ENCODE data around the gene SCUBE3. TPM values are rescaled to one million over a fixed set of nuclear protein-coding genes. Genes with fewer than 3 reads are reported as not detected.

The SCUBE3 gene
- total RNA-seq, 1 experiment from 2014 or later, result 0.05 TPM

DNA sequence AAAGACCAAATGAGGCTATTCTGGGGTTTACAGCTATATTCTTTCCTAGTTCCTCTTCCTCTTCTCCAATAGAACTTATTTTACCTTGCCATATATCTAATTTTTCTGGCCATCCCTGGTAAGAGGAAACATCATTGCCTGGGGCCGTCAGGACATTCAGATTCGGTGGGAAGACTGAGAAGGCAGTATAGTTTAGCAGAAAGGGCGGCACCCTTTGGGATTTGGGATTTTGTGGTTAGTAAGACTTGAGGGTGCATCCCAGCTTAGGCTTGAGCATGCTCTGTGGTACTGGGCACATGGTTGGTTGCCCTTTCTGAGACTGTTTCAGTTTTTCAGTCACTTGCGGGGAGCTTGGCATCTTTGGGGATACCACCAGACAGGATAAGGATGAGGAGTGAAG lies 21.1 kb downstream of the SCUBE3 start (continued):
- TF ChIP-seq, protein P1, sequence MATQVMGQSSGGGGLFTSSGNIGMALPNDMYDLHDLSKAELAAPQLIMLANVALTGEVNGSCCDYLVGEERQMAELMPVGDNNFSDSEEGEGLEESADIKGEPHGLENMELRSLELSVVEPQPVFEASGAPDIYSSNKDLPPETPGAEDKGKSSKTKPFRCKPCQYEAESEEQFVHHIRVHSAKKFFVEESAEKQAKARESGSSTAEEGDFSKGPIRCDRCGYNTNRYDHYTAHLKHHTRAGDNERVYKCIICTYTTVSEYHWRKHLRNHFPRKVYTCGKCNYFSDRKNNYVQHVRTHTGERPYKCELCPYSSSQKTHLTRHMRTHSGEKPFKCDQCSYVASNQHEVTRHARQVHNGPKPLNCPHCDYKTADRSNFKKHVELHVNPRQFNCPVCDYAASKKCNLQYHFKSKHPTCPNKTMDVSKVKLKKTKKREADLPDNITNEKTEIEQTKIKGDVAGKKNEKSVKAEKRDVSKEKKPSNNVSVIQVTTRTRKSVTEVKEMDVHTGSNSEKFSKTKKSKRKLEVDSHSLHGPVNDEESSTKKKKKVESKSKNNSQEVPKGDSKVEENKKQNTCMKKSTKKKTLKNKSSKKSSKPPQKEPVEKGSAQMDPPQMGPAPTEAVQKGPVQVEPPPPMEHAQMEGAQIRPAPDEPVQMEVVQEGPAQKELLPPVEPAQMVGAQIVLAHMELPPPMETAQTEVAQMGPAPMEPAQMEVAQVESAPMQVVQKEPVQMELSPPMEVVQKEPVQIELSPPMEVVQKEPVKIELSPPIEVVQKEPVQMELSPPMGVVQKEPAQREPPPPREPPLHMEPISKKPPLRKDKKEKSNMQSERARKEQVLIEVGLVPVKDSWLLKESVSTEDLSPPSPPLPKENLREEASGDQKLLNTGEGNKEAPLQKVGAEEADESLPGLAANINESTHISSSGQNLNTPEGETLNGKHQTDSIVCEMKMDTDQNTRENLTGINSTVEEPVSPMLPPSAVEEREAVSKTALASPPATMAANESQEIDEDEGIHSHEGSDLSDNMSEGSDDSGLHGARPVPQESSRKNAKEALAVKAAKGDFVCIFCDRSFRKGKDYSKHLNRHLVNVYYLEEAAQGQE (IDR thresholded peaks at IDR 0.05; ENCODE audit: low read depth), result no peak
- no peak for TF ChIP-seq EZH2 (IDR thresholded peaks at IDR 0.05)
- TF ChIP-seq FOSL1 (IDR thresholded peaks at IDR 0.05; ENCODE audit: low read depth), result no peak

DNA sequence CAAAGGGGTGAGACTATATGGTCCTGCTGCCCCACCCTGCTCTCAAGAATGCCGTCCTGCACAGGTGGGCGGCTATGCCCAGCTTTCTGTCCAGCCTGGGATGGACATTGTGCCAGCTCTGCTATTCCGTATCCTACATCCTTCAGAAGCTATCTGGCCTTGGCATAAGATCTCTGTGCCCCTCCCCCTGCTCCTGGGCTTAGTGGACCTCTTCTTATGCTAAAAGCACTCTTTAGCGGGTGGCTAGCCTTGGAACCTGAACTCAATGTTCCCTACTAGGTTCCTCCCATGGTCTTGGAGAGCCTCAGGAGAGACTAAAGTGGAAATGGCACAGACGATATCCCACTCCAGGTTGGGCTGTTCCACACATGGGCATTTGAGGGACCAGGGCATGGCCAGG lies 22.5 kb downstream of the SCUBE3 start:
- POLR2A ChIA-PET, result no interaction called here
- no peak overlapping the region for H3K4me2 ChIP-seq (ENCODE audit: low read length)
- H3K4me1 ChIP-seq (ENCODE audit: control insufficient read depth in 1 of 2, insufficient read depth in 2 of 2, low read length in 2 of 2), result no peaks in the 10 kb centered on the region
- no peak overlapping the region for H3K27ac ChIP-seq (ENCODE audit: low read depth, low read length)
- ATAC-seq (no peak), DNase-seq (ENCODE audit: low read depth, low spot score) (no peak)
- no peak overlapping the region for H2AFZ ChIP-seq (ENCODE audit: low read depth, low read length, poor library complexity, severe bottlenecking)
- TF ChIP-seq FOSL1 (IDR thresholded peaks at IDR 0.05; ENCODE audit: low read depth), result no peak
- TF ChIP-seq JUND (IDR thresholded peaks at IDR 0.05), result no peak
- TF ChIP-seq, protein P1 (IDR thresholded peaks at IDR 0.05; ENCODE audit: low read depth), result no peak
- no peak for TF ChIP-seq RAD21 (IDR thresholded peaks at IDR 0.05; ENCODE audit: low read depth)
- TF ChIP-seq, protein P2, sequence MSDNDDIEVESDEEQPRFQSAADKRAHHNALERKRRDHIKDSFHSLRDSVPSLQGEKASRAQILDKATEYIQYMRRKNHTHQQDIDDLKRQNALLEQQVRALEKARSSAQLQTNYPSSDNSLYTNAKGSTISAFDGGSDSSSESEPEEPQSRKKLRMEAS (IDR thresholded peaks at IDR 0.05), result no peak
- TF ChIP-seq YY1 (IDR thresholded peaks at IDR 0.05; ENCODE audit: extremely low read depth, insufficient replicate concordance, low read depth, low read length), result no peak
- TF ChIP-seq SIN3A (IDR thresholded peaks at IDR 0.05; ENCODE audit: low read depth), result no peak
- TF ChIP-seq, protein P3, sequence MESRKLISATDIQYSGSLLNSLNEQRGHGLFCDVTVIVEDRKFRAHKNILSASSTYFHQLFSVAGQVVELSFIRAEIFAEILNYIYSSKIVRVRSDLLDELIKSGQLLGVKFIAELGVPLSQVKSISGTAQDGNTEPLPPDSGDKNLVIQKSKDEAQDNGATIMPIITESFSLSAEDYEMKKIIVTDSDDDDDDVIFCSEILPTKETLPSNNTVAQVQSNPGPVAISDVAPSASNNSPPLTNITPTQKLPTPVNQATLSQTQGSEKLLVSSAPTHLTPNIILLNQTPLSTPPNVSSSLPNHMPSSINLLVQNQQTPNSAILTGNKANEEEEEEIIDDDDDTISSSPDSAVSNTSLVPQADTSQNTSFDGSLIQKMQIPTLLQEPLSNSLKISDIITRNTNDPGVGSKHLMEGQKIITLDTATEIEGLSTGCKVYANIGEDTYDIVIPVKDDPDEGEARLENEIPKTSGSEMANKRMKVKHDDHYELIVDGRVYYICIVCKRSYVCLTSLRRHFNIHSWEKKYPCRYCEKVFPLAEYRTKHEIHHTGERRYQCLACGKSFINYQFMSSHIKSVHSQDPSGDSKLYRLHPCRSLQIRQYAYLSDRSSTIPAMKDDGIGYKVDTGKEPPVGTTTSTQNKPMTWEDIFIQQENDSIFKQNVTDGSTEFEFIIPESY (IDR thresholded peaks at IDR 0.05; ENCODE audit: extremely low read depth, insufficient replicate concordance, low read length), result no peak
- no peak for TF ChIP-seq EZH2phosphoT487 (IDR thresholded peaks at IDR 0.05; ENCODE audit: borderline replicate concordance)
- TF ChIP-seq ZNF274 (IDR thresholded peaks at IDR 0.05; ENCODE audit: low read depth, low read length), result no peak
- no peak for TF ChIP-seq CEBPB (IDR thresholded peaks at IDR 0.05; ENCODE audit: low read depth)
- no peak for TF ChIP-seq EGR1 (IDR thresholded peaks at IDR 0.05; ENCODE audit: low read depth)
- TF ChIP-seq SP1 (IDR thresholded peaks at IDR 0.05; ENCODE audit: low read depth), result no peak
- H3K36me3 ChIP-seq (ENCODE audit: control insufficient read depth in 1 of 2, insufficient read depth in 2 of 2, low read length in 2 of 2), result no peaks in the 10 kb centered on the region
- intact Hi-C loops (cut with micrococcal nuclease), result no loop called here
- H3K4me3 ChIP-seq (replicated peaks in 1 of 2; ENCODE audit: low read depth in 1 of 2, low read length in 2 of 2), result no peak overlapping the region
- no peaks in the 10 kb centered on the region for H3K79me2 ChIP-seq (ENCODE audit: insufficient read depth, low read length)
- CTCF ChIA-PET, result no interaction called here
- H4K20me1 ChIP-seq (ENCODE audit: insufficient read depth), result no peaks in the 10 kb centered on the region
- H3K27me3 ChIP-seq (ENCODE audit: insufficient read depth, low read length), result no peaks in the 10 kb centered on the region
- RAD21 ChIA-PET (ENCODE audit: low non-redundant PET in 1 of 2, low total read pairs in 2 of 2, uncharacterized antibody in 2 of 2, unreplicated experiment in 2 of 2), result no interaction called here
- BruUV-seq (replicated peaks), result no TSS peak
- H3K9me3 ChIP-seq (ENCODE audit: control insufficient read depth in 1 of 2, insufficient read depth in 1 of 2, low read depth in 1 of 2, low read length in 2 of 2), result no peaks in the 10 kb centered on the region
- no peaks in the 10 kb centered on the region for H3K9me2 ChIP-seq (ENCODE audit: insufficient read depth)
- H3K9ac ChIP-seq (ENCODE audit: low read length), result no peak overlapping the region

Data from HCT116 (cell line).